Transverse colon (tissue), 4 donors: ENCODE data around the gene UMAD1. TPM values are rescaled to one million over a fixed set of nuclear protein-coding genes. Genes with fewer than 3 reads are reported as not detected.
"Not testable (repeated sequence)": the region's sequence is repeated elsewhere in the genome, so short reads cannot be mapped to it uniquely, and the experiment has no call there.

ENCODE experiments used
- DNase-seq: peaks from one replicate; pipeline ENCODE4 v3.0.0-alpha.2; 2019
- H3K27ac ChIP-seq, 4 donors: fragments of 200-600 bp; sonication (generic); 2 replicates each; pipeline ENCODE4 v1.5.1; 2016 to 2018; ENCODE audit warnings: inconsistent platforms in 4 of 4
- H3K27me3 ChIP-seq: fragments of 200-600 bp; sonication (generic); 2 replicates; pipeline ENCODE4 v1.5.1; 2017; ENCODE audit warnings: inconsistent platforms
- H3K36me3 ChIP-seq, 4 donors: fragments of 200-600 bp; sonication (generic); 2 replicates each; pipeline ENCODE4 v1.5.1; 2017 to 2019; ENCODE audit warnings: inconsistent platforms in 4 of 4
- H3K4me1 ChIP-seq, 4 donors: fragments of 200-600 bp; sonication (generic); 2 replicates each; pipeline ENCODE4 v1.5.1; 2017 to 2020; ENCODE audit warnings: inconsistent platforms in 4 of 4
- H3K4me3 ChIP-seq, 4 donors: fragments of 200-600 bp; sonication (generic); 1 replicate in 1 of 4; 2 replicates in 3 of 4; pipeline versions ENCODE4 v1.5.1 to v1.6.1; 2017 to 2019; ENCODE audit warnings: inconsistent platforms in 4 of 4
- H3K9me3 ChIP-seq, 2 donors: fragments of 200-600 bp; sonication (generic); 2 replicates each; pipeline ENCODE4 v1.5.1; 2017 to 2019; ENCODE audit warnings: inconsistent platforms in 2 of 2
- EP300 ChIP-seq: sonication (generic); formaldehyde crosslinking; IDR thresholded peaks from one replicate; pipeline ENCODE4 v1.6.1; 2017; ENCODE audit warnings: antibody characterized with exemption, low read depth
- POLR2A ChIP-seq: fragments of 450-650 bp; IDR thresholded peaks from one replicate; pipeline ENCODE4 v1.6.1; 2016; ENCODE audit warnings: antibody characterized with exemption, mild to moderate bottlenecking, moderate library complexity
- POLR2AphosphoS5 ChIP-seq, 3 donors: sonication (generic); formaldehyde crosslinking; IDR thresholded peaks; one replicate each; pipeline ENCODE4 v1.6.1; 2016; ENCODE audit warnings: antibody characterized with exemption in 3 of 3
- WGBS, 2 donors: methylation state at CpG; one replicate each; pipeline ENCODE4 v1.1.5; 2018; ENCODE audit warnings: low coverage in 1 of 2; 5-methylcytosine and 5-hydroxymethylcytosine counted together
- in situ Hi-C, 4 donors: fragments of 200-750 bp; cut with MboI; loops; one replicate each; pipeline versions ENCODE4 v1.15.0 to v1.15.1; 2017; ENCODE audit warnings: low sequenced_read_pairs in 3 of 4, low pct_ligation_motif_present in 1 of 4, low pct_unique_long_range_greater_than_20kb in 1 of 4
- intact Hi-C: fragments of 100-400 bp; cut with DNase I; formaldehyde crosslinking; loops from one replicate; pipeline ENCODE4 v1.15.1; 2023; ENCODE audit warnings: low total_unique reads
- total RNA-seq, 4 donors: library from RNA; depleted of rRNA; stranded (reverse); fragments of >200 nt; gene quantifications; one replicate each; pipeline ENCODE4 v1.1.0, GENCODE V29; 2016
- TF ChIP-seq, protein P1 (sequence below), 5 experiments: fragments of 200-600 bp in 3 of 5; fragments of 450-650 bp in 2 of 5; sonication (generic) in 3 of 5; IDR thresholded peaks; 1 replicate in 2 of 5; 2 replicates in 3 of 5; pipeline ENCODE4 v1.5.1; 2016 to 2017; ENCODE audit warnings: antibody characterized with exemption in 5 of 5, inconsistent platforms in 3 of 5, mild to moderate bottlenecking in 2 of 5, moderate library complexity in 1 of 5

The UMAD1 gene
- total RNA-seq, 4 donors from 2014 or later = 0.40 to 21.3 (median 14.6) TPM

- intact Hi-C loops = no loop called here
- Histone ChIP-seq H3K4me3 (no peak overlapping the region), H3K4me1 (peaks cover 0 to 12% (median 0%) of the 10 kb centered on the region in 4 donors), H3K27ac (no peak overlapping the region), H3K9me3 (no peaks in the 10 kb centered on the region), H3K27me3 (no peaks in the 10 kb centered on the region), H3K36me3 (no peaks in the 10 kb centered on the region)
- no peak for DNase-seq
- no peak for TF ChIP-seq POLR2AphosphoS5 (IDR thresholded peaks at IDR 0.05)
- TF ChIP-seq EP300 = no peak
- TF ChIP-seq, protein P1, sequence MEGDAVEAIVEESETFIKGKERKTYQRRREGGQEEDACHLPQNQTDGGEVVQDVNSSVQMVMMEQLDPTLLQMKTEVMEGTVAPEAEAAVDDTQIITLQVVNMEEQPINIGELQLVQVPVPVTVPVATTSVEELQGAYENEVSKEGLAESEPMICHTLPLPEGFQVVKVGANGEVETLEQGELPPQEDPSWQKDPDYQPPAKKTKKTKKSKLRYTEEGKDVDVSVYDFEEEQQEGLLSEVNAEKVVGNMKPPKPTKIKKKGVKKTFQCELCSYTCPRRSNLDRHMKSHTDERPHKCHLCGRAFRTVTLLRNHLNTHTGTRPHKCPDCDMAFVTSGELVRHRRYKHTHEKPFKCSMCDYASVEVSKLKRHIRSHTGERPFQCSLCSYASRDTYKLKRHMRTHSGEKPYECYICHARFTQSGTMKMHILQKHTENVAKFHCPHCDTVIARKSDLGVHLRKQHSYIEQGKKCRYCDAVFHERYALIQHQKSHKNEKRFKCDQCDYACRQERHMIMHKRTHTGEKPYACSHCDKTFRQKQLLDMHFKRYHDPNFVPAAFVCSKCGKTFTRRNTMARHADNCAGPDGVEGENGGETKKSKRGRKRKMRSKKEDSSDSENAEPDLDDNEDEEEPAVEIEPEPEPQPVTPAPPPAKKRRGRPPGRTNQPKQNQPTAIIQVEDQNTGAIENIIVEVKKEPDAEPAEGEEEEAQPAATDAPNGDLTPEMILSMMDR (IDR thresholded peaks at IDR 0.05) = no peak
- TF ChIP-seq POLR2A = no peak
- in situ Hi-C loops = no loop called here
- WGBS, 2 donors = 89% methylated on average over 1 of the region's 1 CpG; no CpG with 5 or more reads in 1 of the 2 donors
Observed at GRCh38 chr7:7795630-7796121, 155.1 kb downstream of the UMAD1 start.

GRCh38 chr7:7798510-7798909 is 158.0 kb downstream of the UMAD1 start:
- Histone ChIP-seq H3K36me3 (peaks cover 0 to 4% (median 0%) of the 10 kb centered on the region in 4 donors), H3K27ac (no peak overlapping the region), H3K27me3 (no peaks in the 10 kb centered on the region), H3K4me3 (no peak overlapping the region), H3K4me1 (peaks cover 0 to 5% (median 0%) of the 10 kb centered on the region in 4 donors), H3K9me3 (no peaks in the 10 kb centered on the region)
- intact Hi-C loops = no loop called here
- no peak for DNase-seq
- 50 to 63% methylated on average over 1 of the region's 1 CpG for WGBS, 2 donors
- no peak for TF ChIP-seq POLR2AphosphoS5 (IDR thresholded peaks at IDR 0.05)
- in situ Hi-C loops = no loop called here

- Histone ChIP-seq H3K4me1 (peaks cover 0 to 5% (median 0%) of the 10 kb centered on the region in 4 donors), H3K9me3 (no peaks in the 10 kb centered on the region), H3K27ac (no peak overlapping the region), H3K36me3 (peaks cover 0 to 4% (median 0%) of the 10 kb centered on the region in 4 donors), H3K27me3 (no peaks in the 10 kb centered on the region), H3K4me3 (no peak overlapping the region)
- intact Hi-C loops (no loop called here), in situ Hi-C loops (no loop called here)
- TF ChIP-seq POLR2A (no peak), POLR2AphosphoS5 (IDR thresholded peaks at IDR 0.05) (no peak), EP300 (no peak)
- TF ChIP-seq, protein P1 (IDR thresholded peaks at IDR 0.05) = no peak
- no peak for DNase-seq
- 70 to 79% methylated on average over 4 of the region's 4 CpGs for WGBS, 2 donors
Observed at GRCh38 chr7:7799138-7799537, 158.6 kb downstream of the UMAD1 start.

DNA sequence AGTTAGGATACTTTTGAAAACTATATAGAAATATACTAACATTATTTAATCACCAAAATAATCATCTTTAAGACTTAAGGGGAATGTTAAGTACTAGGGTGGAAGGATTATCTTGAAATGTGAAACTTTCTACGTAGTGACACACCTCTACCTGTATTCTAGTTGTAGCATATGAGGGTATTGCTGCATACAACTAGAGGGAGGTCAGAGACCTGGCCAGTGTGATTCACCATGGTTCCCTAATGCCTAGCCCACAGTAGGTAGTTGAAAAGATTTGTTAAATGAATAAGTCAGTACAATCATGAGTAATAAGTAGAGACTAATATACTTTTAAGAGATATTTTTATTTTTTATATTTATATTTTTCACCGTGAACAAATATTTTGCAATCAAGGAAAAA is 162.0 kb downstream of the UMAD1 start:
- intact Hi-C loops = no loop called here
- in situ Hi-C loops = no loop called here
- H3K27ac ChIP-seq = no peak overlapping the region
- 97 to 100% methylated on average over 2 of the region's 2 CpGs for WGBS, 2 donors
- H3K27me3 ChIP-seq = no peaks in the 10 kb centered on the region
- no peak overlapping the region for H3K4me3 ChIP-seq
- no peak for DNase-seq
- no peaks in the 10 kb centered on the region for H3K9me3 ChIP-seq
- peaks cover 0 to 5% (median 0%) of the 10 kb centered on the region in 4 donors for H3K4me1 ChIP-seq
- TF ChIP-seq POLR2A (no peak), POLR2AphosphoS5 (IDR thresholded peaks at IDR 0.05) (no peak), EP300 (no peak)
- TF ChIP-seq, protein P1 (IDR thresholded peaks at IDR 0.05) = no peak
- peaks cover 0 to 4% (median 0%) of the 10 kb centered on the region in 4 donors for H3K36me3 ChIP-seq

- Histone ChIP-seq H3K36me3 (peaks cover 0 to 4% (median 0%) of the 10 kb centered on the region in 4 donors), H3K27me3 (no peaks in the 10 kb centered on the region), H3K4me1 (peaks cover 0 to 5% (median 0%) of the 10 kb centered on the region in 4 donors), H3K4me3 (no peak overlapping the region), H3K27ac (no peak overlapping the region), H3K9me3 (no peaks in the 10 kb centered on the region)
- in situ Hi-C loops (no loop called here), intact Hi-C loops (no loop called here)
- 87% methylated on average over 3 of the region's 3 CpGs for WGBS, 2 donors
- DNase-seq = no peak
- TF ChIP-seq, protein P1 (IDR thresholded peaks at IDR 0.05) = no peak
- TF ChIP-seq EP300 (no peak), POLR2A (no peak), POLR2AphosphoS5 (IDR thresholded peaks at IDR 0.05) (no peak)
Observed at GRCh38 chr7:7803715-7804178, 163.2 kb downstream of the UMAD1 start.

GRCh38 chr7:7804822-7805221 is 164.3 kb downstream of the UMAD1 start:
- 82 to 86% methylated on average over 7 to 9 of the region's 9 CpGs for WGBS, 2 donors
- not testable (repeated sequence) for H3K36me3 ChIP-seq

More at GRCh38 chr7:7804822-7805221, 164.3 kb downstream of the UMAD1 start:
- H3K27me3 ChIP-seq, H3K4me1 ChIP-seq, DNase-seq, intact Hi-C loops, H3K9me3 ChIP-seq, H3K27ac ChIP-seq, H3K4me3 ChIP-seq, in situ Hi-C loops: not testable (repeated sequence)
